ENCODE results near the gene NHS.

The NHS gene

DNA sequence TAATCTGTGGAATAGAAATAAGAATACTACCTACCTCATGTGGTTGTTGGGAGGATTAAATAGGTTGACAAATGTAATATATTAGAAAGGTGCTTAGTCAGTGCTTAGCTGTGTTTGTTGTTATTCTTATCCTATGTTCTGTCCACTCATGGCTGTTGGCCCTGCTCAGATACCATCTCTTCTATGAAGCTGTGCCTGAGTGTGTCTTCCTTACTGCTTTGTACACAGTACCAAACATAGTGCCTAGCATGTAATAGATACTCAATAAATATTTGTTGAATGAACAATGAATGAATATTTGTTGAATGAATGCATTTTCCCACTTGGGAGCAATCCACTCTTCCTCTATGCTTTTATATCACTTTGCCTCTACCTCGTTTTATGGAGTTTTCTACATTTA, 57.2 kb downstream of the NHS start:
- Histone ChIP-seq H3K27me3 (no peaks in the 10 kb centered on the region), H3K9me3 (no peaks in the 10 kb centered on the region), H3K36me3 (no peaks in the 10 kb centered on the region), H3K4me1 (no peaks in the 10 kb centered on the region), H3K4me3 (ENCODE audit: low read depth, low read length) (no peak overlapping the region)
- no peak for DNase-seq
- TF ChIP-seq, protein P1, sequence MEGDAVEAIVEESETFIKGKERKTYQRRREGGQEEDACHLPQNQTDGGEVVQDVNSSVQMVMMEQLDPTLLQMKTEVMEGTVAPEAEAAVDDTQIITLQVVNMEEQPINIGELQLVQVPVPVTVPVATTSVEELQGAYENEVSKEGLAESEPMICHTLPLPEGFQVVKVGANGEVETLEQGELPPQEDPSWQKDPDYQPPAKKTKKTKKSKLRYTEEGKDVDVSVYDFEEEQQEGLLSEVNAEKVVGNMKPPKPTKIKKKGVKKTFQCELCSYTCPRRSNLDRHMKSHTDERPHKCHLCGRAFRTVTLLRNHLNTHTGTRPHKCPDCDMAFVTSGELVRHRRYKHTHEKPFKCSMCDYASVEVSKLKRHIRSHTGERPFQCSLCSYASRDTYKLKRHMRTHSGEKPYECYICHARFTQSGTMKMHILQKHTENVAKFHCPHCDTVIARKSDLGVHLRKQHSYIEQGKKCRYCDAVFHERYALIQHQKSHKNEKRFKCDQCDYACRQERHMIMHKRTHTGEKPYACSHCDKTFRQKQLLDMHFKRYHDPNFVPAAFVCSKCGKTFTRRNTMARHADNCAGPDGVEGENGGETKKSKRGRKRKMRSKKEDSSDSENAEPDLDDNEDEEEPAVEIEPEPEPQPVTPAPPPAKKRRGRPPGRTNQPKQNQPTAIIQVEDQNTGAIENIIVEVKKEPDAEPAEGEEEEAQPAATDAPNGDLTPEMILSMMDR (IDR thresholded peaks at IDR 0.05; ENCODE audit: low read depth, low read length): no peak

DNA sequence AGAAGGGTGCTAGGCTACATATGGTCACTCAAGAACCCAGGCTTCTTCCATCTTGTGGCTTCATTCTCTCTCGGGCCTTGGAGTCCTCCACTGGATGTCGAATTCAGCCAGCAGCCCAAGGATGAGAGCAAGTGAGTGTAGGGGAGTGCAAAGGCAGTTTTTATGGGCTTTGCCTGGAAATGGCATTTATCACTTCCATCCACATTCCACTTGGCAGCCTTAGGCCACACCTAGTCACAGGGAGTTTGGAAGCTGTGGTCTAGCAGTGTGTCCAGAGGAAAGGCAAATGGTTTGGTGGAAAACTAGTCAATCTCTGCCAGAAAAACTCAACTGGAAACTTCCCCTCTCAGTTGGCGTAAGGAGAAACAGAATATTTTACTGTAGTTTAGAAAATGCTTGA, 59.0 kb downstream of the NHS start:
- Histone ChIP-seq H3K4me3 (ENCODE audit: low read depth, low read length) (no peak overlapping the region), H3K9me3 (no peaks in the 10 kb centered on the region), H3K4me1 (no peaks in the 10 kb centered on the region), H3K36me3 (no peaks in the 10 kb centered on the region), H3K27me3 (no peaks in the 10 kb centered on the region)
- no peak for DNase-seq
- TF ChIP-seq, protein P1 (IDR thresholded peaks at IDR 0.05; ENCODE audit: low read depth, low read length): no peak

DNA sequence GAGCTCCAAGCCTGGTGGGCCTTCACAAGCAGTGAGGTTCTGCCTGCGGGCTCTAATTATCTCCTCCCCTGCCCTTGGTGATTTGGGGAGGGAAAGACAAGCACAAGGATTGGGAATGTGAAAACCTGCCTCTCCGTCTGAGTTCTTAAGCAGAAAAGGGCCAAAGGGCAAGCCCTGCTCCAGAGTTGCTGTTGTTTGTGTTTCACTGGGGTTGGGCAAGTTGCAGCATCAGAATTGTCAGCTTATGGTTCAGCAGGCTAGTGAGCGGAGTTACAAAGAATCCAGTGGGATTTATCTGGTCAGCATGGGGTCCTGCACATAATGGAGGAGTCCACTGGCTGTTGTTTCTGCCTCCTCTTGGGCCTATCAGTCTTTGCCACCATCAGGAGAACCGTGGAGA, 60.5 kb downstream of the NHS start:
- Histone ChIP-seq H3K9me3 (no peaks in the 10 kb centered on the region), H3K4me1 (no peaks in the 10 kb centered on the region), H3K4me3 (ENCODE audit: low read depth, low read length) (no peak overlapping the region), H3K36me3 (no peaks in the 10 kb centered on the region), H3K27me3 (no peaks in the 10 kb centered on the region)
- no peak for DNase-seq
- TF ChIP-seq, protein P1 (IDR thresholded peaks at IDR 0.05; ENCODE audit: low read depth, low read length): no peak

DNA sequence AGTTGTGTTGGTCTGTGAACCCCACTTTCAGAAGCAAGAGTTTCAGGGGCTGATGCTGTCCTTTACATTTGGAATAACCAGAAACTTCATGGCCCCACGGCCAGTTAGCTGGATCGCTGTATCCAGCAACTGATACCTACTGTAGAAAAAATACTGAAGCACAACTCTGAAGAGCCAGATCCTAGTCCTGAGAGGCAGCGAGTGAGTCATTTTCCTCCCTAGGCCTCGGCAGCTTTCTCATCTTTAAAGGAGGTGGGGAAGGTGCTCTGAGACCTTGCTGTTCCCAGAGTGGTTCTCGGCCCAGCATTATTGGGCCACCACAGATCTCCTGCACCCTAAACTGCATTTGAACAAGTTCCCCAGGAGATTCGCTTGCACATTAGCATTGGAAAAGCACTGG, 63.2 kb downstream of the NHS start:
- Histone ChIP-seq H3K27me3 (no peaks in the 10 kb centered on the region), H3K36me3 (no peaks in the 10 kb centered on the region), H3K9me3 (no peaks in the 10 kb centered on the region), H3K4me3 (ENCODE audit: low read depth, low read length) (no peak overlapping the region), H3K4me1 (no peaks in the 10 kb centered on the region)
- TF ChIP-seq, protein P1 (IDR thresholded peaks at IDR 0.05; ENCODE audit: low read depth, low read length): no peak
- no peak for DNase-seq

DNA sequence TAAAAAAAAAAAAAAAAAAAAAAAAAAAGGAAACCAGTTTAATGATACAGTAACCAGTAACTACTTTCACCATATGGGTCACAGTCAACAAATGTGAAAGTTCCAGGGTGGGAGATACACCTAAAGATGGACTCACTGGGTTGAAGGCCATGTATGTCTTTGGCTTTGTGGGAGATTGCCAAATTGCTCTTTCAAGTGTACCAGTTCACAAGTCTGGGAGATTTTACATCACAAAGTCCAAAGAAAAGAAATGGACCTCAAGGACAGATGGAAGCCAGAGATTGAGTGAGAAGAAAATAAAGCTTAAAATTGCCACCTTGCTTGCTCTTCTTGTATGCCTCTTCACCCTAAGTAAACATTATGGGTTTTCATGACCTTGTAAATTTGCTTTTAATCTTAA, 65.3 kb downstream of the NHS start:
- no peaks in the 10 kb centered on the region for H3K27me3 ChIP-seq
- TF ChIP-seq, protein P1 (IDR thresholded peaks at IDR 0.05; ENCODE audit: low read depth, low read length): no peak
- no peak for DNase-seq
- no peaks in the 10 kb centered on the region for H3K36me3 ChIP-seq
- H3K4me3 ChIP-seq (ENCODE audit: low read depth, low read length): no peak overlapping the region
- no peaks in the 10 kb centered on the region for H3K4me1 ChIP-seq
- no peaks in the 10 kb centered on the region for H3K9me3 ChIP-seq

DNA sequence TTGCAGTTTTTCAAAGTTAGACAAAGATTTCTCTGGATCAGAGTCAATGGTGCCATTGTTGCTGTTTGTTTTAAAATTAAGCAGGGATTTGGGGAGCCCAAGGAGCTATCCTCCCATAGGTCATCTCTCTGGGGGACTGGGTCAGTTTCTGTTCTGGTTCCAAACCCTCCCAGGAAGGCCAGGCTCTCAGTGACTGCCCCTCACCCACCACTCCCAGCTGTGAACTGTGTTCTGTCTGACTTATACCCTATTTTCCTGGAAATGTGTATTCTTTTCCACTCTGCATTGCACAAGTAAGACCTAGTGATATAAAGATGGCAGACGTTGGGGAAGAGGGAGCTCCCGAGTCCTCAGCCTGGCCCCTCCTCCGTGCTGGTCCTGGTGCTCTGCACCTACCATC, 65.8 kb downstream of the NHS start:
- TF ChIP-seq, protein P1 (IDR thresholded peaks at IDR 0.05; ENCODE audit: low read depth, low read length): no peak
- Histone ChIP-seq H3K27me3 (no peaks in the 10 kb centered on the region), H3K4me3 (ENCODE audit: low read depth, low read length) (no peak overlapping the region), H3K4me1 (no peaks in the 10 kb centered on the region), H3K9me3 (no peaks in the 10 kb centered on the region), H3K36me3 (no peaks in the 10 kb centered on the region)
- no peak for DNase-seq

Measured in BE2C (cell line).